RWPE1 (cell line): ENCODE data around the gene PPCDC.
A peak's percentile ranks its signal among the peaks of the same experiment; 100 is the strongest.

Source experiments
- CTCF ChIA-PET: fragments of 350-600 bp; sonication (Branson Sonifier 250); formaldehyde crosslinking; extraction: SDS; loops from one replicate; lab custom pipeline; 2021; lab: Yijun Ruan, JAX
- POLR2A ChIA-PET: fragments of 400-600 bp; formaldehyde crosslinking; extraction: SDS; loops from one replicate; lab custom pipeline; 2020; ENCODE audit warnings: antibody characterized with exemption; ENCODE audit not compliant: low non-redundant PET; lab: Yijun Ruan, JAX
- DNase-seq: peaks from one replicate; pipeline ENCODE4 v3.0.0; 2012; ENCODE audit warnings: low spot score
- H3K27ac ChIP-seq: fragments of 450-650 bp; 2 replicates; pipeline ENCODE4 v1.5.1; 2017
- TF ChIP-seq, protein P1 (sequence below): fragments of 450-650 bp; conservative IDR thresholded peaks from 2 replicates; pipeline ENCODE4 v1.5.1; 2017; ENCODE audit warnings: low read depth, mild to moderate bottlenecking

PPCDC gene, protein sequence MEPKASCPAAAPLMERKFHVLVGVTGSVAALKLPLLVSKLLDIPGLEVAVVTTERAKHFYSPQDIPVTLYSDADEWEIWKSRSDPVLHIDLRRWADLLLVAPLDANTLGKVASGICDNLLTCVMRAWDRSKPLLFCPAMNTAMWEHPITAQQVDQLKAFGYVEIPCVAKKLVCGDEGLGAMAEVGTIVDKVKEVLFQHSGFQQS

DNA sequence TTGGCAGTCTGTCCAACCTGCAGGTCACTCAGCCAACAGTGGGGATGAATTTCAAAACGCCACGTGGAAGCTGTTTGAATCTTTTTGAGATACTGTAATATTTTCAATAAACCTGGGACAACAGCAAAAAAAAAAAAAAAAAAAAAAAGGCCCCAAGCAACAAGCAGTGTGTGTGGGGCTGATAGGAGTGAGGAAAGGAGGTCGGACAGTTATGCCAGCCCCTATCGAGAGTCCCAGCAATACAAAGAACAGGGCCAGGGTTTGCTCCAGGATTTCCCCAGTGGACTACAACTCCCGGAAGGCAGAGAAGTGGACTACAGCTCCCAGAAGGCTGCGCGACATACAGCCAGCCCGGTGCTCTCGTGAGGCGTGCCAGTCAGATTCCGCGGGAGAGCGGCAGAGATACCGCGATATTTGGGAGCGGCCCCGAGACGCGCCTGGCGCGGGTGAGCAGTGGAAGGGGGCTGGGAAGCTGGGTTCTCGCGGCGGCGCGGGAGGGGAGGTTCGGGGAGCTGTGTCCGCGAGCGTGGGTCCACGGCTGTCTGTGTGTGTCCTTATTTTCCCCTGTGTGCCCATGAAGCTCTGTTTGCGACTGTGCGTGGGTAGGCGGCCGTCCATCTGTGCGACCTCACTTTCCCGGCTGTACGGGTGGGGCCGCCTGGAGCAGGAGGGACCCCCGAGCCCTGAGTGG lies at the start of gene PPCDC:
Gene PPCDC (plus strand): TSS at position 410 of the 691 bp plus-strand sequence. CDS start 4,729 bp downstream, outside the sequence.
- H3K27ac ChIP-seq: peak within 1 kb of the TSS; percentile 78
- TF ChIP-seq, protein P1, sequence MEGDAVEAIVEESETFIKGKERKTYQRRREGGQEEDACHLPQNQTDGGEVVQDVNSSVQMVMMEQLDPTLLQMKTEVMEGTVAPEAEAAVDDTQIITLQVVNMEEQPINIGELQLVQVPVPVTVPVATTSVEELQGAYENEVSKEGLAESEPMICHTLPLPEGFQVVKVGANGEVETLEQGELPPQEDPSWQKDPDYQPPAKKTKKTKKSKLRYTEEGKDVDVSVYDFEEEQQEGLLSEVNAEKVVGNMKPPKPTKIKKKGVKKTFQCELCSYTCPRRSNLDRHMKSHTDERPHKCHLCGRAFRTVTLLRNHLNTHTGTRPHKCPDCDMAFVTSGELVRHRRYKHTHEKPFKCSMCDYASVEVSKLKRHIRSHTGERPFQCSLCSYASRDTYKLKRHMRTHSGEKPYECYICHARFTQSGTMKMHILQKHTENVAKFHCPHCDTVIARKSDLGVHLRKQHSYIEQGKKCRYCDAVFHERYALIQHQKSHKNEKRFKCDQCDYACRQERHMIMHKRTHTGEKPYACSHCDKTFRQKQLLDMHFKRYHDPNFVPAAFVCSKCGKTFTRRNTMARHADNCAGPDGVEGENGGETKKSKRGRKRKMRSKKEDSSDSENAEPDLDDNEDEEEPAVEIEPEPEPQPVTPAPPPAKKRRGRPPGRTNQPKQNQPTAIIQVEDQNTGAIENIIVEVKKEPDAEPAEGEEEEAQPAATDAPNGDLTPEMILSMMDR: no peak
- DNase-seq: peak; percentile 99
- ChIA-PET CTCF (interaction anchor here (0.7 to 1.2 kb wide), 2 partner anchors 89 to 179 kb away, joined by 3 to 4 read pairs; partner anchors contain the start of gene C15orf39), POLR2A (interaction anchor here (0.6 to 1.2 kb wide), 5 partner anchors 69 to 183 kb away, joined by 3 to 8 read pairs (median 3); partner anchors contain the start of gene C15orf39)

DNA sequence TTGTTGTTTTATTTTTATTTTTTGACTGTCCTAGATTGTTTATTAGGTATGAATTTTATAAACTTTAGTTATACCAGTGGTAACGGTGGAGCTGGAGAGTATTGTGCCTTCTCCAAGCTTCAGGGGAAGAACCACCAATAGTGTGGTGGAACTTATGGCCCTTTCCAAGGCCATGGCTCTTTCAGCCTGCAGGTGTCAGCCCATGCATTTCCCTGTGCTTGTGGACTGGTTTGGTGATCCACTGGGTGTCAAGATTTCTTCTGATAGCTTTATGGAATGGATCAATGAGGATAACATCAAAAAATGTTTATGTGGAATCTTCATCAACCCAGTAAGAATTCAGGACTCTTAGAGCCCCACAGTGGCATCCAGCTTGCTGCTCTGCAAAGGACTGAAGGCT lies 47.2 kb upstream of the PPCDC start:
- TF ChIP-seq, protein P1: no peak
- DNase-seq: no peak
- CTCF ChIA-PET: interaction anchor here (0.6 kb wide), 1 partner anchor 225 kb away, joined by 5 read pairs; the partner anchor contains the start of gene C15orf39
- no peak overlapping the region for H3K27ac ChIP-seq
- POLR2A ChIA-PET: no interaction called here

DNA sequence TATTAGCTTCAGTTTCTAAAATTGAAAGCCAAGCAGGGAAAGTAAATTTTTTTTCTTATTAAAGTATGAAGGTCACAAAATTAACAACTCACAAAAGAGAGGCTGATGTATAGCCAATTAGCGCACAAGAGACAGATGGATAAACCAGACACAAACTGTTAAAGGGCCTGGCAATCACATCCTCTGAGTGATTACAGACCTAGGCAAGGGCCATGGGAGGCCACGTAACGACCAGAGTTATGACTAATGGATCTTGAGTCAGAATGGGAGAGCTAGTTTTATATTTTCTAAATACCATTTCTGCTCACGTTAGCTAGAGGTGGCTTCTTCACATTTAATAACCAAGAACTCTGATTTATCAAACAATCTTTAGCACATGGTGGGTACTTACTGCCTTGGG lies 45.8 kb upstream of the PPCDC start:
- CTCF ChIA-PET: no interaction called here
- no peak overlapping the region for H3K27ac ChIP-seq
- POLR2A ChIA-PET: no interaction called here
- no peak for DNase-seq
- TF ChIP-seq, protein P1: no peak

DNA sequence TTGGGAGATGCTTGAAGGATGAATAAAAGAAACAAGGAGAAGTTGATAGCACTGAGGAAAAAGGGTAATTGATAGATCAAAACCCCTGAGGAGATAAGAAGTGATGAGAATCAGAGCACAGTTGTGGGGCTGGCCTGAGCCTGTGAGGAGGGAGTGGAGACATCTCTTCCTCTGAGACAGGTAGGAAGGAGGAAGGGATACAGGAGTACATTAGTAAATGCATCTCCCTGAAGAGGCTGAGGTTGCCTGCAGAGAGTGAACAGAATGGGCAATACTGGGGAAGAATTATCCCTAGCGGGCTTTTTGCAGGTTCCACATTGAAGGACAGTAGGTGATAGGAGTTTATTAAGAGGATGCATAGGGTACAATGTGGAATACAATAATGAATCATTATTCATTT lies 45.3 kb upstream of the PPCDC start:
- ChIA-PET POLR2A (no interaction called here), CTCF (no interaction called here)
- DNase-seq: no peak
- TF ChIP-seq, protein P1: no peak
- no peak overlapping the region for H3K27ac ChIP-seq

DNA sequence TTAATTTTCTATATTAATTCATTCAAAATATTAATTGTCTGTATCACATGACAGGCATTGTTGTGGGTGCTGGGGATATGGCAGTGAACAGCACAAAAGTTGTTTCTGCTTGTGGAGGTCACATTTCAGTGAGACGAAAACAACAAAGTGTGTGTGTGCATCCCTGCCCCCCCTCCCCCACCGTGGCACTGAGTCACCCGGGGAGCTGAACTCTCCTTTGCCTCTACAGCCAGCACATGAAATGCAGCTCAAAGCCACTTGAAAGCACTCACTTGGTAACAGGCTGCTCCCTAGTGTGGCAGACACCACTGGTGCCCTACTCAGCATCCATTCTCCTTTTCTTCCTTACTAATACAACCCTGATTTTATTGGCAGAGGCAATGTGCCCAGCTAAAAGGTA lies 44.9 kb upstream of the PPCDC start:
- DNase-seq: peak; percentile 36
- CTCF ChIA-PET: no interaction called here
- no peak overlapping the region for H3K27ac ChIP-seq
- TF ChIP-seq, protein P1: no peak
- POLR2A ChIA-PET: no interaction called here

DNA sequence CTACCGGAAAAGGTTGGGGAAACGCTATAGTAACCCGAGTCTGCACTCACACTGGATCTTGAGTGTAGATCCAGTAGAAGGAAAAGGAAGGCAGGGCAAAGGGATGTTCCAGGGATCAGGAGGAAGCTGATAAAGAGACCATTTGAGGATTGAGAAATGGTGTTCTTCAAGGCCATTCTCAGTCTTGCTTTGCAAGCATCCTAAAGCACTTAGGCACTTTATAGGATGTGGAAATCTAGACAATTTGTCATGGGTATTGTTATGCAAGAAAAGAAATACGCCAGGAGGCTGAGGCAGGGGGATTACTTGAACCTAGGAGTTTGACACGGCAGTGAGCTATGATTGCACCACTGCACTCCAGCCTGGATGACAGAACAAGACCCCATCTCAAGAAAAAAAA lies 41.2 kb upstream of the PPCDC start:
- ChIA-PET POLR2A (no interaction called here), CTCF (interaction anchor here (0.6 kb wide), 1 partner anchor 82 kb away, joined by 3 read pairs; no protein-coding TSS in a partner anchor)
- TF ChIP-seq, protein P1: no peak
- H3K27ac ChIP-seq: no peak overlapping the region
- DNase-seq: no peak
